GM18507 (cell line): Measurements from ENCODE around the gene CALHM2.
"Not testable (repeated sequence)": the region's sequence is repeated elsewhere in the genome, so short reads cannot be mapped to it uniquely, and the experiment has no call there.

ENCODE experiments used
- DNase-seq: peaks from one replicate; pipeline ENCODE4 v3.0.0; 2011; ENCODE audit warnings: low read depth; ENCODE audit not compliant: insufficient read length; ENCODE audit errors: extremely low spot score
- FAIRE-seq: peaks from 2 replicates; lab custom pipeline; 2011; peaks lifted over from hg19 to GRCh38; lab: Jason Lieb, UNC

The CALHM2 gene

DNA sequence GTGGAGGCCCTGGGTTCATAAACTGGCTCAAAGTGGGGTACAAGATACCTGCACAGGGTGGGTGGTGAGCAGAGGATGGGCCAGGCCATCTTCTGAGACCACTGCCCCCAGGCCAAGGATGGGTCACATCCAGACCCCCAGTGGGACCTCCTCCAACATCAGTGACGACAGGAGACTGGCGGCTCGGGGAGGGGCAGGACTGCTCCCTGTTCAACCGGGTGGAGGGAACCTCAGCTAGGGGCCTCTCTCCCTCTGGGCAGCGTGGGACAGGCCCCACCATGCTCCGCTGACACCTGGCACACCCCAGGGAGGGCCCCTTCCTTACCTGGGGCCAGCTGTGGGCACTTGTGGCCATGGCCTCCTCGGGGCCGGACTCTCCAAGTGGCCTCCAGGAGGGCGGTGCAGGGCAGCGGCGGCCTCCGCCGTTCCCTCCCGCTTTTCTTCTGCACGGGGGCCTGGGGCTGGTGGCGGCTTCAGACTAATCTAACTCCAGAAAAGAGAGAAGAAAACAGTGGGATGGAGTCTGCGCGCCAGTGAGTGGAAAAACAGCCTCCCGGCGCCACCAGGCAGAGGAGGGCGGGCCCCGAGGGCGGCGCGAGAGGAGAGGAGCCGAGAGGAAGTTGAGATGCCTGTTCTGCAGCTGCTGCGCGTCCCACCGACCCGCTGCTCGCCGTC, at the start of gene CALHM2:
CALHM2 (minus strand) TSS at position 540 of the 675 bp plus-strand sequence. CDS start 2,429 bp downstream, outside the sequence.
- DNase-seq: no peak
- FAIRE-seq: peak; percentile 81

DNA sequence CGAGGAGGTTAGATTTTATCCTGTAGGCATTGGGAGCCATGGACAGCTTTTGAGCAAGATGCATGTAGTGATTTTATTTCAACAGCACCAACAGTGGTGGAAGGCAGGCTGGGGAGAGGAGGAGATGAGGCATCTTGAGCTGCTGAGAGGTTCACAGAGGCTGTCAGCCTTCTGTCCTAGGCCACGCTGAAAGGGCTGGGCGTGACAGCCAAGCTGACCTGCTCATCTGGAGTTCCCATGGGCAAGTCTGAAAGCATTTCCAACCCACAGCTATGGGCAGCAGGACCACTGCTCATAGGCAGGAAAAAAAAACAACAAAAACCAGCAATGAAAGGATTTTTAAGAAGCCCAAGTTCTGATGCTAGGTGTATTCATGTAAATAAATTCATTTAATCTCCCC, 49.0 kb upstream of the CALHM2 start:
- no peak for DNase-seq
- FAIRE-seq: no peak

- FAIRE-seq: no peak
- no peak for DNase-seq
These were observed 48.3 kb upstream of the CALHM2 start for GRCh38 chr10:103500481-103500880.

DNA sequence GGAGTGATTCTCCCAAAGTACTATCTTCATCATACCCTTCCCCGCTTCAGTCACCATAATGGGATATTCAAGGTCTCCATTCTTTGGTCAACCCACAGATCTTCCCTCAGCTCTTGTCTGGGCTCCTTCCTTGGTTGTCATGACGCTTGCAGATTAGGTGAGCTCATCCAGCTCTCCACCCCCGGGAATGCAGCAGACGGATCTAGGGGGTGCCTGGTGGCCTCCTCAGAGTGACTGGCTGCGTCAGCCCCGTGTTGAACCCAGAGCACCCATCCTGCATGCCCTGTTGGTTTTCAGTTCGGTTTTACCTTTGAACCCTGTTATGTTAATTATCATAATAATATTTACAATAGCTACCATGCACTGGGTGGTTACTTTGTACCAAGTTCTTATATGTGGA, 47.7 kb upstream of the CALHM2 start:
- DNase-seq (no peak), FAIRE-seq (no peak)

GRCh38 chr10:103498936-103499638, 46.9 kb upstream of the CALHM2 start:
- no peak for FAIRE-seq

DNA sequence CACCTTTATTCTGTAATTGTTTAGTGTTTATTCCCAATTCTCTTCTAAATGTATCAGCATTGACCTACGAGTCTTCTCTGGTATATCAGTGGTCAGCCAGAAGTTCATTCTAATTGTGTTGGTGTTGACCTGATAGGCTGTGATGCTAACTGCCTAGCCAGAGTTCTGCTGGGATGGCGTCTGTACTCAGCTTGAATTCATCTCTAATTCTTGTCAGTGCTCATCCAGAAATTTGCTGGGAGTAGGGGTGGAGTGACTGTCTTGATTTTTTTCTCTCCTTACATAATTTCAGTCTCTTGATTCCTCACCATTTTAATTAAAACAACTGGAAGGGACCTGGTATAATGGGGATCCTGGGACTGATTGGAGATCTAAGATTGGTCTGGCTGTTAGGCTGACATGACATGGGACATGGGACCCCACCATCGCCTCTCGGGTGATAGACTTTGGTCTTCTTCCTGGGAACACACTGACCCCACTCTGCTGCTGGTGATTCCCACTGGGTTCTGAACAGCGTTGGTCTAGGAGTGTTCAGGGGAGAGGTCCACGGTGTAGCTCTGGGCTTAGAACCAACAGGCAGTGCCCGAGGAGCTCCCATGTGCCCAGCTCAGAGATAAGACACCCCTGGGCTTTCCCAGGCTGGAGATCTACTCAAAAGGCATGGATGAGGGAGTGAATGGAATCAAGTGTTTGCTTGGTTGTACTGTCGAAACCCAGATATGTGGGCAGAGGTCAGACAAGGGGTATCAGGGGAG, 45.2 kb upstream of the CALHM2 start:
- DNase-seq: no peak
- FAIRE-seq: no peak

More at GRCh38 chr10:103498936-103499638, 46.9 kb upstream of the CALHM2 start:
- no peak for DNase-seq

DNA sequence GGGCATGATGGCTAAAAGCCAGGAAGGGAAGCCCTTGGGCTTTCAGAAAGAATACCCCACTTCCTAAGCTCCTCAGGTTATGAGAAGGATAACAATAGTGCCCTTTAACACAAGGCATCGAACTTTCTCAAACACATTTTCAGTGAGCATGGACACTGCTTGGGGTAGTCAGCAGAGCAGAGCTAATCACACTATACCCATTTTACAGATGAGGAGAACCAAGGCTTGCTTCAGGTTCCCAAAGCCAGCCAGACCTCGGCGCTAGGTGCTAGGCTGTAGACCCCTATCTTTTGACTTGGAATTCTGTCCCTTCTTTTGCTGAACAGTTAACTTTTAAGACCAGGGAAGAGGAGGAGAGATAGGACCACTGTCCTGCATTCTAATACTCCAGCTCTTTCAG, 43.2 kb upstream of the CALHM2 start:
- FAIRE-seq: no peak

GRCh38 chr10:103493916-103494877, 42.0 kb upstream of the CALHM2 start:
- no peak for FAIRE-seq
- no peak for DNase-seq

More for the DNA sequence above, 43.2 kb upstream of the CALHM2 start:
- no peak for DNase-seq

DNA sequence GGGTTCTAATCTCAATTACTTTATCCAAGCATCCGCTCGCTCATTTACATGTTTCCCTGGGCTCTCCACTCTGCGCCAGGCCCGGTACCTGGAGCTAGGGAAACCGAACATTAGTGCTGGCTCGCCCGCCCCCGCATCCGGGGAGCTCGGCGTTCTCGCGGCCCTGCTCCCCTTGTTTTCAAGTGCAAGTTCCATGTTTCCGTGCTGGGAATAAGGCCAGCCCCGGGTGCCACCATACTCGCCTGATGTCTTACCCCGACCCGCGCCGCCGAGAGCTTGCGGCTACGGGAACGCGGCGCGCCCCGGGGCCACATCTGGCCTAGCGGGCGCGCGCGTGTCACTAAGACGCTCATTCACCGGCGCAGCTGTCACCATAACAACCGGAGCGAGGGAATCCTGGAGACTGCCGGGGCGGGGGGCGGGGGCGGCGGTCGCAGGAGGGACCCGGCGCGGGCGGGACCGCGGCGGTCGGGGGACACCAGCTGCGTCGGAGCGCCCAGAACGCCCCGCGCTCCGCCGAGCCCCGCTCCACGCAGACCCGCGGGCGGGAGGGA, 41.3 kb upstream of the CALHM2 start, which contains the start of gene NEURL1:
NEURL1 (plus strand) TSS at position 344 of the 554 bp plus-strand sequence. CDS start 683 bp downstream, outside the sequence.
- DNase-seq: no peak
- no peak for FAIRE-seq

DNA sequence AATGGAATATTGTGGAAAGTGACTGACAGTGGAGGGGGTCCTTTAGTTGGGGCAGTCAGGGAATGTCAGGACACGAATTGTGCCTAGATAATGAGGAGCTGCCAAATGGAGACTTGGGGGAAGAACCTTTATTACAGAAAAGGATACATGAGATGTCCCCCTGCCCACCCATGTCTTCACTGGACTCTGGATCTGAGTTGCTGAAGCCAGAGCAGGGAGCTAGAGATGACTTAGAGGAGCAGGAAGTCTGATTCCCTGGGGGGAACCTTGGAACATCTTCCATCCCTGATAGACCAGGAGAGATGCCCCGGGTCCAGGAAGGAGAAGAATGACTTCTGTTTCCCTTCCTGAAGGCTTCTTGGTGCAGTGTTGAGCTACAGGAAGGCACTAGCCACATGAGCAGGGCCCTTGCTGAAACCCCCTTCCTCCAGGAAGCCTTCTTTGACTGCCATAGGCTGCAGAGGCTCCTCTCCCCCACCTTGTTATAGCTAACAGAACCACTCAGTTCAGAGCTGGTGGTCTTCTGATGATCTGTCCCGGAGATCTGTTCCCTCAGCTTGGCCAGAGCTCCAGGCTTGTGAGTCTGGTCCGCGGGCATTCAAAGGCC, 40.6 kb upstream of the CALHM2 start:
- FAIRE-seq (no peak), DNase-seq (no peak)

GRCh38 chr10:103491729-103492364, 39.7 kb upstream of the CALHM2 start:
- FAIRE-seq (no peak), DNase-seq (no peak)

GRCh38 chr10:103490986-103491314, 38.8 kb upstream of the CALHM2 start:
- FAIRE-seq: no peak
- no peak for DNase-seq

DNA sequence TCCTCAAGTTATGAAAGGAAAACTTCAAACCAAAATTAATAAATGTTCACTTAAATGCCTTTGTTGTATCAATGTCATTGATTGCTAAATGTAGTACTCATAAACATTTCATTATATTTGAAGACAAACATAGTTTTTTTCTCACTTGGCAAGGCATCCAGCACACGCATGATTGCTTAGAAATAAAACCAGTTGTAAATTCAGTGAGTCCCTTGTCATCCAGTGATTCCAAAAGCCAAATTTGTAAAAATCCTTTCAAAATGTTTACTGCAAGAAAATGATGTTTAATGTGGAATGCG, 35.2 kb upstream of the CALHM2 start:
- no peak for DNase-seq
- FAIRE-seq: no peak

GRCh38 chr10:103486635-103487409, 34.7 kb upstream of the CALHM2 start:
- not testable (repeated sequence) for DNase-seq, FAIRE-seq

DNA sequence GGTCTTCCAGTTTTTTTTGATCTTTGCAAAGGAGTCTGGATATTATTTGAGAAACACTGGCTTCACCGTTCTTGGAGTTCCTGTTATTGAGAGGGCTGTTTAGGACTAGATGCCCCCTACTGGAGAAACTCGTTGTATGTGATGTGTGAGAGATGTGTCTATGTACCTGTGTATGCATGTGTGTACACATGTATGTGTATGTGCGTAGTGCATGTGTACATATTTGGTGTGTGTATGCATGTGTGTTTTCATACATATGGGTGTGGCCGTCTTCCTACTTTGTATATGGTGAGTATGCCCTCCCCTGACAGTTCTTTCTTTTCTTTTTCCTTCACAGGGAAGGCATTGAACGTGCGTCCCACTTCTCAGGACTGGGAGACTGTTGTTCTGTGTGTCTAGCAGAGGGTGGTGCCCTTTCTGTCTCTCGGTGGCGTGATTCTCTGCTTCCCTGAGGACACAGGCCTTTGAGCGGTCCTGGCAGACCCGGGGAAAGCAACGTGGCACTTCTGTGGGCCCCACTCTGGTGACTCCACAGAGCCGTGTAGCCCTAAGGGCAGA, 29.9 kb upstream of the CALHM2 start:
- DNase-seq (no peak), FAIRE-seq (peak; percentile 94)

- peak; percentile 44 for FAIRE-seq
- no peak for DNase-seq
These were observed 28.4 kb upstream of the CALHM2 start for GRCh38 chr10:103480521-103480920.

DNA sequence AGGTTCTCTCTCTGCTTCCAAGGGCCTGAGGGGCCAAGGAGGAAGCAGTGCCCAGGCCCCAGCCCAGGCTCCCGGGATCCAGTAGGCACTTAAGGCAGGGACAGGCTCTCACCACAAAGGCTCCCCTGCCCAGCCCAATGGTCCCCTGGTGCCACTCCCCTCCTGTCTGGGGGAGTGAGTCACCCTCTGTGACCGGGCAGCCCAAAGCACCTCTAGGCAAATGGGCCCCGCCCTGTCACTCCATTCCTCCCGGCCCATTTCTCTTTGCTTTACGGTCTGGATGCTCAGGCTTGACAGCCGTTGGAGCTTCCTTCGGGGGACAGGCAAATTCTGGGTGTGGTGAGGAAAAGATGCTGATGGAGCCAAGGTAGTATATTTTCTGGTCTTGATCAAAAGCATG, 27.0 kb upstream of the CALHM2 start, which contains the start of gene CALHM3:
CALHM3 (minus strand) TSS at position 106 of the 400 bp plus-strand sequence. CDS start 208 bp downstream, outside the sequence.
- no peak for DNase-seq
- no peak for FAIRE-seq
